GM11168 (cell line): ENCODE results near the gene MSN.

Experiments
- in situ Hi-C: fragments of 300-500 bp; cut with MboI; formaldehyde crosslinking; loops from one replicate; pipeline ENCODE4 v1.12.0; 2022; ENCODE audit warnings: low sequenced_read_pairs; ENCODE audit not compliant: unreplicated experiment

MSN gene

GRCh38 chrX:65671966-65672365, 4.5 kb downstream of the MSN start:
- in situ Hi-C loops = no loop called here

GRCh38 chrX:65673857-65674203, 6.4 kb downstream of the MSN start:
- in situ Hi-C loops = no loop called here

- in situ Hi-C loops = no loop called here
Measured at GRCh38 chrX:65674204-65674893, 6.9 kb downstream of the MSN start.

- in situ Hi-C loops = no loop called here
Measured at GRCh38 chrX:65677954-65678469, 10.6 kb downstream of the MSN start.

GRCh38 chrX:65679071-65679540, 11.7 kb downstream of the MSN start:
- in situ Hi-C loops = no loop called here

GRCh38 chrX:65681810-65682209, 14.4 kb downstream of the MSN start:
- in situ Hi-C loops = no loop called here

GRCh38 chrX:65685112-65685511, 17.7 kb downstream of the MSN start:
- in situ Hi-C loops = no loop called here

- in situ Hi-C loops = no loop called here
Measured at GRCh38 chrX:65686236-65686635, 18.8 kb downstream of the MSN start.

- in situ Hi-C loops = no loop called here
Measured at GRCh38 chrX:65687367-65687766, 19.9 kb downstream of the MSN start.

GRCh38 chrX:65688403-65688871, 21.0 kb downstream of the MSN start:
- in situ Hi-C loops = no loop called here

GRCh38 chrX:65689377-65689776, 21.9 kb downstream of the MSN start:
- in situ Hi-C loops = no loop called here

GRCh38 chrX:65690057-65690855, 22.8 kb downstream of the MSN start:
- in situ Hi-C loops = no loop called here

- in situ Hi-C loops = no loop called here
Measured at GRCh38 chrX:65695849-65696449, 28.5 kb downstream of the MSN start.

GRCh38 chrX:65696613-65697012, 29.2 kb downstream of the MSN start:
- in situ Hi-C loops = no loop called here

- in situ Hi-C loops = no loop called here
Measured at GRCh38 chrX:65697211-65697641, 29.8 kb downstream of the MSN start.

GRCh38 chrX:65697915-65698796, 30.7 kb downstream of the MSN start:
- in situ Hi-C loops = no loop called here

GRCh38 chrX:65702956-65703355, 35.5 kb downstream of the MSN start:
- in situ Hi-C loops = no loop called here

GRCh38 chrX:65705439-65705838, 38.0 kb downstream of the MSN start:
- in situ Hi-C loops = no loop called here

GRCh38 chrX:65706041-65706828, 38.8 kb downstream of the MSN start:
- in situ Hi-C loops = no loop called here
